Naive thymus-derived CD4-positive, alpha-beta T cell (primary cell): ENCODE results near the gene ECE2. TPM values are rescaled to one million over a fixed set of nuclear protein-coding genes. Genes with fewer than 3 reads are reported as not detected.
"Not testable (repeated sequence)": the region's sequence is repeated elsewhere in the genome, so short reads cannot be mapped to it uniquely, and the experiment has no call there.

Experiments used
- ATAC-seq: fragments of 150-1000 bp; cut with Tn5 transposase; 2 replicates; pipeline ENCODE4 v1.10.0; 2021; ENCODE audit warnings: mild to moderate bottlenecking, moderate library complexity
- CTCF ChIA-PET: fragments of 350-600 bp; sonication (Branson Sonifier 250); formaldehyde crosslinking; loops from one replicate; lab custom pipeline; 2021; ENCODE audit warnings: antibody characterized with exemption; lab: Charles Lee
- POLR2A ChIA-PET: fragments of 350-600 bp; sonication (Branson Sonifier 250); formaldehyde crosslinking; loops from one replicate; lab custom pipeline; 2021; ENCODE audit warnings: antibody characterized with exemption, inconsistent platforms; lab: Charles Lee
- DNase-seq, 9 donors: peaks; one replicate each; pipeline versions ENCODE4 v3.0.0 to v3.0.0-alpha.2; 2020 to 2022; ENCODE audit warnings: mixed read lengths in 1 of 9
- H3K27ac ChIP-seq: one replicate; pipeline ENCODE4 v1.7.0; 2013; ENCODE audit warnings: mild to moderate bottlenecking, low read depth, low read length, moderate library complexity
- H3K27me3 ChIP-seq, 2 donors: one replicate each; pipeline ENCODE4 v1.7.0; 2013; ENCODE audit warnings: low read length in 2 of 2, mild to moderate bottlenecking in 2 of 2, moderate library complexity in 2 of 2; ENCODE audit not compliant: control insufficient read depth in 2 of 2, insufficient read depth in 2 of 2
- H3K36me3 ChIP-seq, 3 experiments: 1 replicate in 2 of 3; 2 replicates in 1 of 3; pipeline ENCODE4 v1.7.0; 2013; ENCODE audit warnings: low read length in 3 of 3, mild to moderate bottlenecking in 3 of 3, moderate library complexity in 1 of 3; ENCODE audit not compliant: insufficient read depth in 3 of 3, control insufficient read depth in 2 of 3
- H3K4me1 ChIP-seq, 2 donors: one replicate each; pipeline ENCODE4 v1.7.0; 2013; ENCODE audit warnings: low read length in 2 of 2, mild to moderate bottlenecking in 2 of 2, moderate library complexity in 1 of 2; ENCODE audit not compliant: control insufficient read depth in 2 of 2, insufficient read depth in 2 of 2
- H3K4me3 ChIP-seq: 2 replicates; pipeline ENCODE4 v1.7.0; 2013; ENCODE audit warnings: mild to moderate bottlenecking, low read length
- H3K9me3 ChIP-seq, 3 experiments: 1 replicate in 2 of 3; 2 replicates in 1 of 3; pipeline ENCODE4 v1.7.0; 2013; ENCODE audit warnings: low read length in 3 of 3; ENCODE audit not compliant: control insufficient read depth in 2 of 3
- H3K27ac Mint-ChIP-seq, 9 donors: one replicate each; pipeline ENCODE4 v1.8.0; 2020 to 2022; ENCODE audit warnings: mixed read lengths in 9 of 9, mild to moderate bottlenecking in 8 of 9, moderate library complexity in 5 of 9, inconsistent platforms in 2 of 9
- H3K27me3 Mint-ChIP-seq, 5 donors: one replicate each; pipeline ENCODE4 v1.8.0; 2021 to 2022; ENCODE audit warnings: mixed read lengths in 5 of 5, mild to moderate bottlenecking in 1 of 5
- H3K36me3 Mint-ChIP-seq, 5 donors: one replicate each; pipeline ENCODE4 v1.8.0; 2020 to 2022; ENCODE audit warnings: mixed read lengths in 5 of 5, mild to moderate bottlenecking in 3 of 5, inconsistent platforms in 1 of 5
- H3K4me1 Mint-ChIP-seq, 7 donors: one replicate each; pipeline ENCODE4 v1.8.0; 2020 to 2022; ENCODE audit warnings: mixed read lengths in 7 of 7, mild to moderate bottlenecking in 3 of 7, inconsistent platforms in 1 of 7
- H3K4me3 Mint-ChIP-seq, 10 donors: one replicate each; pipeline ENCODE4 v1.8.0; 2020 to 2022; ENCODE audit warnings: mild to moderate bottlenecking in 10 of 10, mixed read lengths in 10 of 10, moderate library complexity in 6 of 10, inconsistent platforms in 2 of 10
- H3K9me3 Mint-ChIP-seq, 11 donors: one replicate each; pipeline ENCODE4 v1.8.0; 2020 to 2022; ENCODE audit warnings: mixed read lengths in 11 of 11, mild to moderate bottlenecking in 4 of 11, inconsistent platforms in 1 of 11, moderate library complexity in 1 of 11
- intact Hi-C, 2 donors: fragments of 100-400 bp; cut with micrococcal nuclease; formaldehyde crosslinking; loops; one replicate each; pipeline ENCODE4 v1.15.1; 2023
- polyA plus RNA-seq, 2 donors: library from polyadenylated mRNA; unstranded; fragments of 300-500 nt; fragmentation: Illumina TruSeq; gene quantifications; one replicate each; pipeline ENCODE4 v1.2.3, GENCODE V29; 2021
- total RNA-seq, 6 experiments: library from RNA in 5 of 6; stranded (reverse) in 5 of 6; gene quantifications; 1 replicate in 5 of 6; 2 replicates in 1 of 6; pipeline ENCODE4 v1.2.3 and lab custom pipeline; 2021 to 2026

Gene ECE2
- total and polyA plus RNA-seq, 7 experiments from 2014 or later, result not detected

DNA sequence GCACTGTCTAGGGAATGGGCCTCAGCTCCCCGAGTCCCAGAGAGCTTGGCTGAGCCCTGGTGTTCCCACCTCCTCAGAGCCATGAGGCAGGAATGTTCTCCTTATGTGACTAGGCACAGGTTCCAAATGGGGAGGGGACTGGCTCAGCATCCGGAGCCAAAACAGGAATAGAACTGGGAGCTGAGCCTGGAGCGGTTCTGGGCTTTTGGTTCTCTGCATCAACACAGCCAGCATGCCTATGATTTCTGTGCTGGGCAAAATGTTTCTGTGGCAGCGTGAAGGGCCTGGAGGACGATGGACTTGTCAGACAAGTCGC is 61.5 kb downstream of the ECE2 start, which contains the start of gene FAM131A:
TSS of gene FAM131A (plus strand) at position 202 of the 316 bp plus-strand sequence. CDS start at position 233, 31 bp downstream.
- ChIA-PET CTCF (interaction anchor here (0.5 to 0.9 kb wide), 4 partner anchors 100 to 441 kb away, joined by 3 to 4 read pairs (median 4); no protein-coding TSS in a partner anchor), POLR2A (interaction anchor here (0.7 kb wide), 1 partner anchor 22 kb away, joined by 3 read pairs; no protein-coding TSS in a partner anchor)
- Histone ChIP-seq H3K9me3 (no peaks in the 10 kb centered on the region), H3K36me3 (peaks cover 2 to 30% (median 9%) of the 10 kb centered on the region in 3 experiments), H3K4me1 (peaks cover 8 to 10% of the 10 kb centered on the region in 2 donors), H3K27me3 (no peaks in the 10 kb centered on the region), H3K4me3 (peak within 1 kb of the TSS; percentile 66), H3K27ac (peak within 1 kb of the TSS; percentile 96)
- no peaks in the 10 kb centered on the region for H3K27me3 Mint-ChIP-seq
- ATAC-seq, result no peak
- H3K36me3 Mint-ChIP-seq, result peaks cover 0 to 11% (median 5%) of the 10 kb centered on the region in 5 donors
- no peak for DNase-seq
- peaks cover 18 to 58% (median 25%) of the 10 kb centered on the region in 7 donors for H3K4me1 Mint-ChIP-seq
- intact Hi-C loops, result no loop called here
- peak within 1 kb of the TSS; percentile 71 to 97 (median 91) for H3K27ac Mint-ChIP-seq
- H3K4me3 Mint-ChIP-seq, result peak within 1 kb of the TSS; percentile 88 to 96 (median 92)
- peaks cover 0 to 3% (median 0%) of the 10 kb centered on the region in 11 donors for H3K9me3 Mint-ChIP-seq

- Histone ChIP-seq H3K4me3 (no peak overlapping the region), H3K9me3 (no peaks in the 10 kb centered on the region), H3K36me3 (peaks cover 0 to 30% (median 3%) of the 10 kb centered on the region in 3 experiments), H3K27me3 (no peaks in the 10 kb centered on the region), H3K4me1 (peaks cover 8 to 10% of the 10 kb centered on the region in 2 donors), H3K27ac (no peak overlapping the region)
- Mint-ChIP-seq H3K36me3 (peaks cover 0 to 7% (median 1%) of the 10 kb centered on the region in 5 donors), H3K27ac (peak overlapping the region in 3 of 9 donors; percentile 48 to 97 (median 51)), H3K4me3 (peak overlapping the region; percentile 0 to 93 (median 42)), H3K27me3 (no peaks in the 10 kb centered on the region), H3K9me3 (peaks cover 0 to 3% (median 0%) of the 10 kb centered on the region in 11 donors), H3K4me1 (peaks cover 18 to 52% (median 25%) of the 10 kb centered on the region in 7 donors)
- intact Hi-C loops, result no loop called here
- no peak for DNase-seq
- no peak for ATAC-seq
- POLR2A ChIA-PET, result no interaction called here
- CTCF ChIA-PET, result interaction anchor here (0.9 kb wide), 1 partner anchor 206 kb away, joined by 4 read pairs; no protein-coding TSS in a partner anchor
Observed at GRCh38 chr3:184337981-184338380, 62.2 kb downstream of the ECE2 start.

DNA sequence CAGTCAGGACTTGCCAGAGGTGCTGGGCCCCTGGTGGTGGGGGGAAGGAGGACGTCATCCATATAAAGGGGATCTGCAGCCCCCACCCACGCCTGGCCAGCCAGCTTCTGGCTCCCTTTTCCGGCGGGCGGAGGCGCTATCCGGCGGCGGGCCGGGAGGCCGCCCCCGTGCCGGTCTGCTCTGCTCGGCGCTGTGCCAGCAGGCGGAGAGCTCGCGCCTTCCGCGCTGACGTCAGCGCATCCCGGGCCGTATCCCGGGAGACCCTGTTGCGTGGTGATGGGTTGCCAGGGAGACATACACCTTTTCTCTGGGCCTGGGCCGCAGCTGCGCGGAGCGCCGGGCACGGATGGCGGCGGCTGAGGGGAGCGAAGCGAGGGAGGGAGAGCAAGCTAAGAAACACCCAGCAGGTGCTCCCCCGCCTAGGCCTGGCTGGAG is 62.7 kb downstream of the ECE2 start:
- Histone ChIP-seq H3K36me3 (peaks cover 0 to 30% (median 0%) of the 10 kb centered on the region in 3 experiments), H3K9me3 (no peaks in the 10 kb centered on the region), H3K4me1 (peaks cover 8 to 10% of the 10 kb centered on the region in 2 donors), H3K4me3 (no peak overlapping the region), H3K27ac (no peak overlapping the region), H3K27me3 (no peaks in the 10 kb centered on the region)
- ChIA-PET CTCF (no interaction called here), POLR2A (no interaction called here)
- intact Hi-C loops, result no loop called here
- Mint-ChIP-seq H3K4me1 (peaks cover 18 to 47% (median 25%) of the 10 kb centered on the region in 7 donors), H3K36me3 (peaks cover 0 to 7% (median 0%) of the 10 kb centered on the region in 5 donors), H3K9me3 (peaks cover 0 to 3% (median 0%) of the 10 kb centered on the region in 11 donors), H3K27me3 (no peaks in the 10 kb centered on the region), H3K4me3 (peak overlapping the region in 3 of 10 donors; percentile 11 to 57 (median 16)), H3K27ac (peak overlapping the region in 1 of 9 donors; percentile 97)
- no peak for ATAC-seq
- DNase-seq, result no peak

GRCh38 chr3:184339001-184339400 is 63.2 kb downstream of the ECE2 start:
- H3K4me1 Mint-ChIP-seq, result peaks cover 18 to 42% (median 25%) of the 10 kb centered on the region in 7 donors
- Histone ChIP-seq H3K36me3 (peaks cover 0 to 27% (median 0%) of the 10 kb centered on the region in 3 experiments), H3K4me3 (no peak overlapping the region), H3K9me3 (no peaks in the 10 kb centered on the region), H3K27me3 (no peaks in the 10 kb centered on the region), H3K27ac (no peak overlapping the region), H3K4me1 (peaks cover 8 to 10% of the 10 kb centered on the region in 2 donors)
- peaks cover 0 to 3% (median 0%) of the 10 kb centered on the region in 11 donors for H3K9me3 Mint-ChIP-seq
- no peak for ATAC-seq
- no peak for DNase-seq
- ChIA-PET POLR2A (no interaction called here), CTCF (no interaction called here)
- peak overlapping the region in 1 of 9 donors; percentile 70 for H3K27ac Mint-ChIP-seq
- no peaks in the 10 kb centered on the region for H3K27me3 Mint-ChIP-seq
- intact Hi-C loops, result no loop called here
- H3K36me3 Mint-ChIP-seq, result peaks cover 0 to 8% (median 0%) of the 10 kb centered on the region in 5 donors
- peak overlapping the region in 3 of 10 donors; percentile 11 to 32 (median 16) for H3K4me3 Mint-ChIP-seq

- intact Hi-C loops, H3K4me3 ChIP-seq, DNase-seq, ATAC-seq, H3K4me1 ChIP-seq, H3K27me3 Mint-ChIP-seq, POLR2A ChIA-PET, H3K27ac Mint-ChIP-seq, H3K36me3 Mint-ChIP-seq, CTCF ChIA-PET, H3K9me3 ChIP-seq, H3K9me3 Mint-ChIP-seq, H3K27ac ChIP-seq, H3K4me3 Mint-ChIP-seq, H3K27me3 ChIP-seq: not testable (repeated sequence)
- peaks cover 18 to 37% (median 25%) of the 10 kb centered on the region in 7 donors for H3K4me1 Mint-ChIP-seq
- peaks cover 0 to 28% (median 0%) of the 10 kb centered on the region in 3 experiments for H3K36me3 ChIP-seq
Observed at GRCh38 chr3:184339451-184340135, 63.8 kb downstream of the ECE2 start.

- Histone ChIP-seq H3K9me3 (no peaks in the 10 kb centered on the region), H3K4me3 (no peak overlapping the region), H3K36me3 (peaks cover 0 to 24% (median 0%) of the 10 kb centered on the region in 3 experiments), H3K27me3 (no peaks in the 10 kb centered on the region), H3K27ac (no peak overlapping the region), H3K4me1 (peaks cover under 1 to 4% of the 10 kb centered on the region in 2 donors)
- H3K4me3 Mint-ChIP-seq, result no peak overlapping the region
- H3K4me1 Mint-ChIP-seq, result peaks cover 11 to 23% (median 15%) of the 10 kb centered on the region in 7 donors
- ATAC-seq, result no peak
- no peak overlapping the region for H3K27ac Mint-ChIP-seq
- ChIA-PET CTCF (no interaction called here), POLR2A (interaction anchor here (0.6 kb wide), 1 partner anchor 15 kb away, joined by 3 read pairs; no protein-coding TSS in a partner anchor)
- no peaks in the 10 kb centered on the region for H3K27me3 Mint-ChIP-seq
- DNase-seq, result no peak
- intact Hi-C loops, result no loop called here
- H3K36me3 Mint-ChIP-seq, result peaks cover 0 to 8% (median 0%) of the 10 kb centered on the region in 5 donors
- no peaks in the 10 kb centered on the region for H3K9me3 Mint-ChIP-seq
Observed at GRCh38 chr3:184341925-184342324, 66.1 kb downstream of the ECE2 start.
